Activated CD8-positive, alpha-beta T cell treated with anti-CD3 and anti-CD28 coated beads for 36 hours (primary cell): Measurements from ENCODE around the gene OR14A16. TPM values are rescaled to one million over a fixed set of nuclear protein-coding genes. Genes with fewer than 3 reads are reported as not detected.

Experiments used
- ATAC-seq: fragments of 200-7000 bp; cut with Tn5 transposase; one replicate; pipeline ENCODE4 v1.10.0; 2021; ENCODE audit warnings: mild to moderate bottlenecking, moderate library complexity
- CTCF ChIA-PET: fragments of 350-600 bp; sonication (Branson Sonifier 250); formaldehyde crosslinking; loops from one replicate; lab custom pipeline; 2021; ENCODE audit warnings: antibody characterized with exemption; lab: Charles Lee
- POLR2A ChIA-PET: fragments of 350-600 bp; sonication (Branson Sonifier 250); formaldehyde crosslinking; loops from one replicate; lab custom pipeline; 2021; ENCODE audit warnings: antibody characterized with exemption; lab: Charles Lee
- DNase-seq: peaks from one replicate; pipeline ENCODE4 v3.0.0-alpha.2; 2020
- H3K27ac Mint-ChIP-seq: one replicate; pipeline ENCODE4 v1.8.0; 2021; ENCODE audit warnings: mild to moderate bottlenecking, mixed read lengths
- H3K27me3 Mint-ChIP-seq: one replicate; pipeline ENCODE4 v1.8.0; 2021; ENCODE audit warnings: mixed read lengths
- H3K36me3 Mint-ChIP-seq: one replicate; pipeline ENCODE4 v1.8.0; 2021; ENCODE audit warnings: low read depth, mixed read lengths
- H3K4me1 Mint-ChIP-seq: one replicate; pipeline ENCODE4 v1.8.0; 2021; ENCODE audit warnings: low read depth, mixed read lengths
- H3K4me3 Mint-ChIP-seq: one replicate; pipeline ENCODE4 v1.8.0; 2021; ENCODE audit warnings: mild to moderate bottlenecking, moderate library complexity, mixed read lengths
- H3K9me3 Mint-ChIP-seq: one replicate; pipeline ENCODE4 v1.8.0; 2021; ENCODE audit warnings: mixed read lengths
- intact Hi-C: fragments of 100-400 bp; cut with micrococcal nuclease; formaldehyde crosslinking; loops from one replicate; pipeline ENCODE4 v1.10.0; 2022
- total RNA-seq, 2 experiments: library from RNA; stranded (reverse); gene quantifications; one replicate each; pipeline ENCODE4 v1.2.3, GENCODE V29; 2021
- TF ChIP-seq, protein P1 (sequence below): fragments of 200-600 bp; IDR thresholded peaks from one replicate; pipeline ENCODE4 v1.8.0; 2022; ENCODE audit warnings: antibody characterized with exemption, mild to moderate bottlenecking

Gene OR14A16
- total RNA-seq, 2 experiments from 2014 or later, result not detected

DNA sequence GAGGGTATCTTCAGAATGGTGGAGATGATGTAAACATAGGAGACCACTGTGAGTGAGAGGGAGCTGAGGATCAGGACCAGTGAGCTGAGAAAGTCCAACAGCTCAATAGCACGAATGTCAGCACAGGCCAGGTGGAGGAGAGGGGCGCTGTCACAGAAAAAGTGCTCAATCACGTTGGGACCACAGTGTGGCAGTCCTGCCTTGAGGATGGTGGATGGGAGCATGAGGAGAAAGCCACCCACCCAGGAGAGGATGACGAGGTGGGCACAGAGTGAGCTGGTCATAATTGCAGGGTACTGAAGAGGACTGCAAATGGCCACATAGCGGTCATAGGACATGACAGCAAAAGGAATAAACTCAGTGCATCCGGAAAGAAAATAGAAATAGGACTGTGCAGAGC, 9.7 kb upstream of the OR14A16 start:
- TF ChIP-seq, protein P1, sequence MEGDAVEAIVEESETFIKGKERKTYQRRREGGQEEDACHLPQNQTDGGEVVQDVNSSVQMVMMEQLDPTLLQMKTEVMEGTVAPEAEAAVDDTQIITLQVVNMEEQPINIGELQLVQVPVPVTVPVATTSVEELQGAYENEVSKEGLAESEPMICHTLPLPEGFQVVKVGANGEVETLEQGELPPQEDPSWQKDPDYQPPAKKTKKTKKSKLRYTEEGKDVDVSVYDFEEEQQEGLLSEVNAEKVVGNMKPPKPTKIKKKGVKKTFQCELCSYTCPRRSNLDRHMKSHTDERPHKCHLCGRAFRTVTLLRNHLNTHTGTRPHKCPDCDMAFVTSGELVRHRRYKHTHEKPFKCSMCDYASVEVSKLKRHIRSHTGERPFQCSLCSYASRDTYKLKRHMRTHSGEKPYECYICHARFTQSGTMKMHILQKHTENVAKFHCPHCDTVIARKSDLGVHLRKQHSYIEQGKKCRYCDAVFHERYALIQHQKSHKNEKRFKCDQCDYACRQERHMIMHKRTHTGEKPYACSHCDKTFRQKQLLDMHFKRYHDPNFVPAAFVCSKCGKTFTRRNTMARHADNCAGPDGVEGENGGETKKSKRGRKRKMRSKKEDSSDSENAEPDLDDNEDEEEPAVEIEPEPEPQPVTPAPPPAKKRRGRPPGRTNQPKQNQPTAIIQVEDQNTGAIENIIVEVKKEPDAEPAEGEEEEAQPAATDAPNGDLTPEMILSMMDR, result no peak
- H3K9me3 Mint-ChIP-seq, result no peaks in the 10 kb centered on the region
- intact Hi-C loops, result no loop called here
- no peak for ATAC-seq
- no peak overlapping the region for H3K4me3 Mint-ChIP-seq
- H3K4me1 Mint-ChIP-seq, result no peaks in the 10 kb centered on the region
- no peaks in the 10 kb centered on the region for H3K36me3 Mint-ChIP-seq
- DNase-seq, result no peak
- CTCF ChIA-PET, result no interaction called here
- H3K27ac Mint-ChIP-seq, result no peak overlapping the region
- POLR2A ChIA-PET, result no interaction called here
- H3K27me3 Mint-ChIP-seq, result no peaks in the 10 kb centered on the region

DNA sequence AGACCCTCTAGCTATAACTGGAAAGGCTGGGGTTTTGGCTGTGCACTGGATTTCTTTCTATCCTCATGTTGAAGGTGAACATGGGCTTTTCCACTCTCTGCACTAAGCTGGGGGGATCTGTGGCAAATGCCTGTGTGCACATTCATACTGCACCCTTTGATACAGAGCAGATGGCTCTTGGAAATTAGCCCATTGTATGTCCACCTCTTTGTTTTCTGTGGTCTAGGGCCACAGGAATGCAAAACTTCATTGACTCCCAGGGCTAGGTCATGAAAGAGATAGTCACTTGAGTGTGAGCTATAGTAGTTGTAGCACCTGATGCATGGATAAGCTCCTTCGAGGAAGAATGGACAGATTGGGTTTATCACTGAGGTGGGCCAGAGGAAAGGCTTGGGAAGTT, 5.7 kb upstream of the OR14A16 start:
- no peak for DNase-seq
- CTCF ChIA-PET, result no interaction called here
- H3K27ac Mint-ChIP-seq, result no peak overlapping the region
- TF ChIP-seq, protein P1, result no peak
- ATAC-seq, result no peak
- no peak overlapping the region for H3K4me3 Mint-ChIP-seq
- POLR2A ChIA-PET, result no interaction called here
- H3K4me1 Mint-ChIP-seq, result no peaks in the 10 kb centered on the region
- no peaks in the 10 kb centered on the region for H3K27me3 Mint-ChIP-seq
- no peaks in the 10 kb centered on the region for H3K36me3 Mint-ChIP-seq
- no peaks in the 10 kb centered on the region for H3K9me3 Mint-ChIP-seq
- intact Hi-C loops, result no loop called here

DNA sequence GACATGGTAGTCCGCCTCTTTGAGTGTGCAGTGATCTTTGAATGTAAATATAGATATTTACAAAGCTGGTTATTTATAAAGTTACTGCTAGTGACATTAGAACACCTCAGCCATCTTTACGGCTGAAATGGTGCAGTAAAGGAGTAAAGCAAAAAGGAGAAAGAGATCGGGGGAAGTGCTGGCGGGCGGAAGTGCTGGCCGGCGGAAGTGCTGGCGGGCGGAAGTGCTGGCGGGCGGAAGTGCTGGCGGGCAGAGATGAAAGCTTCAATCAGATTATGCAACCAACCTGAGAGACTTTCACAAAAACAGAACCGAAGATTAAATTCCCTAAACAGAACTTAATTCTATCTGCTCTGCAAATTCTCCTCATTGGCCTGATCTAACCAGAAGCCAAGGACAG, 1.4 kb upstream of the OR14A16 start:
- DNase-seq (no peak), ATAC-seq (no peak)
- Mint-ChIP-seq H3K4me3 (no peak overlapping the region), H3K4me1 (no peaks in the 10 kb centered on the region), H3K9me3 (no peaks in the 10 kb centered on the region), H3K27me3 (no peaks in the 10 kb centered on the region), H3K36me3 (no peaks in the 10 kb centered on the region), H3K27ac (no peak overlapping the region)
- ChIA-PET CTCF (no interaction called here), POLR2A (no interaction called here)
- intact Hi-C loops, result no loop called here
- TF ChIP-seq, protein P1, result no peak

DNA sequence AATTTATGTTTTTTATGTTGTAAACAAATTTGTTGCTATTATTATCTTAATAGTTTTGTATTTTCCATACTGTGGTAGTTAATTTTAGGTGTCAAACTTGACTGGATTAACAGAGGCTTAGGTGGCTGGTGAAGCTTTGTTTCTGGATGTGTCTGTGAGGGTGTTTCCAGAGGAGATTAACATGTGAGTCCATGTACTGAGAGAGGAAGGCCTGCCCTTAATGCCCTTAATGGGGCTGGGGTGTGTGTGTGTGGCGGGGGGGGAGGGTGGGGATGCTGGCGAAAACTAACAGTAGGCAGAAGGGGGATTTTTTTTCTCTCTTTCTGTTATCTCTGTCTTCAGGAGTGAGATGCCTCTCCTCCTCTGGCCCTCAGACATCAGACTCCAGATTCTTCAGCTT, 1.9 kb downstream of the OR14A16 start:
- H3K4me3 Mint-ChIP-seq, result no peak overlapping the region
- ATAC-seq (no peak), DNase-seq (no peak)
- TF ChIP-seq, protein P1, result no peak
- POLR2A ChIA-PET, result interaction anchor here (0.8 kb wide), 1 partner anchor 196 kb away, joined by 3 read pairs; no protein-coding TSS in a partner anchor
- H3K27me3 Mint-ChIP-seq, result no peaks in the 10 kb centered on the region
- CTCF ChIA-PET, result no interaction called here
- H3K9me3 Mint-ChIP-seq, result no peaks in the 10 kb centered on the region
- H3K4me1 Mint-ChIP-seq, result no peaks in the 10 kb centered on the region
- intact Hi-C loops, result no loop called here
- no peaks in the 10 kb centered on the region for H3K36me3 Mint-ChIP-seq
- no peak overlapping the region for H3K27ac Mint-ChIP-seq

DNA sequence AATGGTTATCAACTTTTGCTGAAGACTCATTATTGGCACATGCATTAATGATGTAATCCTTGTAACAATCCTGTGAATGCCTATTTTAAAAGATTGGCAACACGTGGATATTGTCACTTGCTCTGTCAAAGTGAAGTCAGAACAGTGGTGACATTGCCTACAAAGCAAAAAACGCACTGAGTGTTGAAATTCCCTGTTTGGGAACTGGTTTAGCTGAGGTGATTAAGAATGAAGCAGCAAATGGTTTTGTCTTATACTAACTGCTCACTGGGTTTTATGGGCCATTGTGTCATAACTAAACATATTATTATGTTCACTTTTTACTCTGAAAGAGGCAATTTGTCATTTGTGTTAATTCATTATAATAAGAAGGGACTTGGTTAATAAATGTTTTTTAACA, 11.3 kb downstream of the OR14A16 start:
- Mint-ChIP-seq H3K27ac (no peak overlapping the region), H3K4me3 (no peak overlapping the region), H3K36me3 (no peaks in the 10 kb centered on the region), H3K9me3 (no peaks in the 10 kb centered on the region), H3K4me1 (no peaks in the 10 kb centered on the region), H3K27me3 (no peaks in the 10 kb centered on the region)
- ChIA-PET CTCF (no interaction called here), POLR2A (no interaction called here)
- DNase-seq (no peak), ATAC-seq (no peak)
- intact Hi-C loops, result no loop called here
- TF ChIP-seq, protein P1, result no peak
